ENCODE data around the gene ZFHX2. TPM values are rescaled to one million over a fixed set of nuclear protein-coding genes. Genes with fewer than 3 reads are reported as not detected.

ZFHX2 gene
- total and polyA plus RNA-seq, 2 of the 13 experiments (the other 11 are each of a cell fraction or from before 2014, with no cell fraction given) = 0.17 to 0.44 TPM

DNA sequence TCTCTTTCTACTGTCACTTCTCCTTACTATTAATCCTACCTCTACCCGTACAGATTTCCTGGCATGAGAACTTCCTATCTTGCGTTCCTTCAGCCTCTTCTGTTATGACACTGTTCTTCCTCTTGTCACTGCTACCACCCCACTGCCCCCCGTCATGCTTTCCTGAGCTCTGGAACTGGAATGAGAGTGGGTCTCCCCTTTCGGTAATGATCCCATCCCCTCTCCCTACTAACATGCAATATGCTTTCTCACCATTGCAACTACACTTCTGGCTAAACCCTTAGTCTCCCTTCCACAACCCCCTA is 20.9 kb upstream of the ZFHX2 start (continued):
- no peak for TF ChIP-seq NFKB2 (CRISPR knock-in tag; IDR thresholded peaks at IDR 0.05; ENCODE audit: borderline replicate concordance)
- TF ChIP-seq, protein P1, sequence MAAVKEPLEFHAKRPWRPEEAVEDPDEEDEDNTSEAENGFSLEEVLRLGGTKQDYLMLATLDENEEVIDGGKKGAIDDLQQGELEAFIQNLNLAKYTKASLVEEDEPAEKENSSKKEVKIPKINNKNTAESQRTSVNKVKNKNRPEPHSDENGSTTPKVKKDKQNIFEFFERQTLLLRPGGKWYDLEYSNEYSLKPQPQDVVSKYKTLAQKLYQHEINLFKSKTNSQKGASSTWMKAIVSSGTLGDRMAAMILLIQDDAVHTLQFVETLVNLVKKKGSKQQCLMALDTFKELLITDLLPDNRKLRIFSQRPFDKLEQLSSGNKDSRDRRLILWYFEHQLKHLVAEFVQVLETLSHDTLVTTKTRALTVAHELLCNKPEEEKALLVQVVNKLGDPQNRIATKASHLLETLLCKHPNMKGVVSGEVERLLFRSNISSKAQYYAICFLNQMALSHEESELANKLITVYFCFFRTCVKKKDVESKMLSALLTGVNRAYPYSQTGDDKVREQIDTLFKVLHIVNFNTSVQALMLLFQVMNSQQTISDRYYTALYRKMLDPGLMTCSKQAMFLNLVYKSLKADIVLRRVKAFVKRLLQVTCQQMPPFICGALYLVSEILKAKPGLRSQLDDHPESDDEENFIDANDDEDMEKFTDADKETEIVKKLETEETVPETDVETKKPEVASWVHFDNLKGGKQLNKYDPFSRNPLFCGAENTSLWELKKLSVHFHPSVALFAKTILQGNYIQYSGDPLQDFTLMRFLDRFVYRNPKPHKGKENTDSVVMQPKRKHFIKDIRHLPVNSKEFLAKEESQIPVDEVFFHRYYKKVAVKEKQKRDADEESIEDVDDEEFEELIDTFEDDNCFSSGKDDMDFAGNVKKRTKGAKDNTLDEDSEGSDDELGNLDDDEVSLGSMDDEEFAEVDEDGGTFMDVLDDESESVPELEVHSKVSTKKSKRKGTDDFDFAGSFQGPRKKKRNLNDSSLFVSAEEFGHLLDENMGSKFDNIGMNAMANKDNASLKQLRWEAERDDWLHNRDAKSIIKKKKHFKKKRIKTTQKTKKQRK (IDR thresholded peaks at IDR 0.05; ENCODE audit: low read length) = 0 out of 2 replicates have a peak, but pooled peaks have one; percentile 19
- TF ChIP-seq, protein P2, sequence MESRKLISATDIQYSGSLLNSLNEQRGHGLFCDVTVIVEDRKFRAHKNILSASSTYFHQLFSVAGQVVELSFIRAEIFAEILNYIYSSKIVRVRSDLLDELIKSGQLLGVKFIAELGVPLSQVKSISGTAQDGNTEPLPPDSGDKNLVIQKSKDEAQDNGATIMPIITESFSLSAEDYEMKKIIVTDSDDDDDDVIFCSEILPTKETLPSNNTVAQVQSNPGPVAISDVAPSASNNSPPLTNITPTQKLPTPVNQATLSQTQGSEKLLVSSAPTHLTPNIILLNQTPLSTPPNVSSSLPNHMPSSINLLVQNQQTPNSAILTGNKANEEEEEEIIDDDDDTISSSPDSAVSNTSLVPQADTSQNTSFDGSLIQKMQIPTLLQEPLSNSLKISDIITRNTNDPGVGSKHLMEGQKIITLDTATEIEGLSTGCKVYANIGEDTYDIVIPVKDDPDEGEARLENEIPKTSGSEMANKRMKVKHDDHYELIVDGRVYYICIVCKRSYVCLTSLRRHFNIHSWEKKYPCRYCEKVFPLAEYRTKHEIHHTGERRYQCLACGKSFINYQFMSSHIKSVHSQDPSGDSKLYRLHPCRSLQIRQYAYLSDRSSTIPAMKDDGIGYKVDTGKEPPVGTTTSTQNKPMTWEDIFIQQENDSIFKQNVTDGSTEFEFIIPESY (CRISPR knock-in tag; IDR thresholded peaks at IDR 0.05) = no peak
- TF ChIP-seq SP4 (CRISPR knock-in tag; IDR thresholded peaks at IDR 0.05) = 0 out of 2 replicates have a peak, but pooled peaks have one; percentile 9
- TF ChIP-seq IKZF4 (CRISPR knock-in tag; IDR thresholded peaks at IDR 0.05; ENCODE audit: borderline replicate concordance, low read depth, not compliant biosample characterization) = peak; percentile 27
- no peak for TF ChIP-seq JUNB (CRISPR knock-in tag; IDR thresholded peaks at IDR 0.05; ENCODE audit: borderline replicate concordance)
- TF ChIP-seq, protein P3, sequence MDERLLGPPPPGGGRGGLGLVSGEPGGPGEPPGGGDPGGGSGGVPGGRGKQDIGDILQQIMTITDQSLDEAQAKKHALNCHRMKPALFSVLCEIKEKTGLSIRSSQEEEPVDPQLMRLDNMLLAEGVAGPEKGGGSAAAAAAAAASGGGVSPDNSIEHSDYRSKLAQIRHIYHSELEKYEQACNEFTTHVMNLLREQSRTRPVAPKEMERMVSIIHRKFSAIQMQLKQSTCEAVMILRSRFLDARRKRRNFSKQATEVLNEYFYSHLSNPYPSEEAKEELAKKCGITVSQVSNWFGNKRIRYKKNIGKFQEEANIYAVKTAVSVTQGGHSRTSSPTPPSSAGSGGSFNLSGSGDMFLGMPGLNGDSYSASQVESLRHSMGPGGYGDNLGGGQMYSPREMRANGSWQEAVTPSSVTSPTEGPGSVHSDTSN (CRISPR knock-in tag; IDR thresholded peaks at IDR 0.05) = 0 out of 2 replicates have a peak, but pooled peaks have one; percentile 25
- no peak for TF ChIP-seq ZNF143 (CRISPR knock-in tag; IDR thresholded peaks at IDR 0.05)
- no peak for TF ChIP-seq CBX5 (CRISPR knock-in tag; IDR thresholded peaks at IDR 0.05; ENCODE audit: borderline replicate concordance)
- TF ChIP-seq HCFC1 (IDR thresholded peaks at IDR 0.05; ENCODE audit: low read depth, low read length) = no peak
- 0 out of 2 replicates have a peak, but pooled peaks have one; percentile 60 for TF ChIP-seq NBN (conservative IDR thresholded peaks at IDR 0.05)
- TF ChIP-seq, protein P4, sequence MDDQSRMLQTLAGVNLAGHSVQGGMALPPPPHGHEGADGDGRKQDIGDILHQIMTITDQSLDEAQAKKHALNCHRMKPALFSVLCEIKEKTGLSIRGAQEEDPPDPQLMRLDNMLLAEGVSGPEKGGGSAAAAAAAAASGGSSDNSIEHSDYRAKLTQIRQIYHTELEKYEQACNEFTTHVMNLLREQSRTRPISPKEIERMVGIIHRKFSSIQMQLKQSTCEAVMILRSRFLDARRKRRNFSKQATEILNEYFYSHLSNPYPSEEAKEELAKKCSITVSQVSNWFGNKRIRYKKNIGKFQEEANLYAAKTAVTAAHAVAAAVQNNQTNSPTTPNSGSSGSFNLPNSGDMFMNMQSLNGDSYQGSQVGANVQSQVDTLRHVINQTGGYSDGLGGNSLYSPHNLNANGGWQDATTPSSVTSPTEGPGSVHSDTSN (CRISPR knock-in tag; IDR thresholded peaks at IDR 0.05; ENCODE audit: borderline replicate concordance) = no peak
- no peak for TF ChIP-seq TMF1 (CRISPR knock-in tag; IDR thresholded peaks at IDR 0.05; ENCODE audit: low read depth)
- no peak for TF ChIP-seq ZNF30 (CRISPR knock-in tag; IDR thresholded peaks at IDR 0.05)
- TF ChIP-seq ATF7 (IDR thresholded peaks at IDR 0.05) = 0 out of 2 replicates have a peak, but pooled peaks have one; percentile 2
- no peak for TF ChIP-seq ATF7 (CRISPR knock-in tag; IDR thresholded peaks at IDR 0.05)
- TF ChIP-seq ZNF572 (CRISPR knock-in tag; IDR thresholded peaks at IDR 0.05) = peak; percentile 43; the same call in 1 of the 2 replicates
- TF ChIP-seq FOXK2 (IDR thresholded peaks at IDR 0.05) = peak; percentile 25; the same call in 1 of the 2 replicates
- TF ChIP-seq FOSL1 (CRISPR knock-in tag; IDR thresholded peaks at IDR 0.05; ENCODE audit: borderline replicate concordance) = no peak
- no peak for TF ChIP-seq NONO (IDR thresholded peaks at IDR 0.05)
- TF ChIP-seq NONO (CRISPR knock-in tag; conservative IDR thresholded peaks at IDR 0.05) = no peak

Data from HepG2 (cell line).